Measurements from ENCODE around the gene CCL23.

The CCL23 gene

DNA sequence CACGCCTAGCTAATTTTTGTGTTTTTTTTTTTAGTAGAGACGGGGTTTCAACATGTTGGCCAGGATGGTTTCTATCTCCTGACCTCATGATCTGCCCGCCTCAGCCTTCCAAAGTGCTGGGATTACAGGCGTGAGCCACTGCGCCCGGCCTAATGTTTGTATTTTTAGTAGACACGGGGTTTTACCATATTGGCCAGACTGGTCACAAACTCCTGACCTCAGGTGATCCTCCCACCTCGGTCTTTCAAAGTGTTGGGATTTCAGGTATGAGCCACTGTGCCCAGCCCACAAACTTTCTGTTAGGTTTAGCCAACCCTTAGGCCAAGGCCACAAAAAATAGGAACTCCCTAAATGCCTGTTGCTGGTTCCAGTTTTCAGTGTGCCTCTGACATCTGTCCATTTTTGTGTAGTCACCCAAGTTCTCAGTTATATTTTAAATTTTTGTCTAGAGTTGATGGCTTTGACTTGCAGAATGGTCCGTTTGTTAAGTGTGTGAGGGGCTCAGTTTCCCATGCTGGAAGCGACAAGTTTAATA, 49.2 kb downstream of the CCL23 start:
- TF ChIP-seq ZNF274 (IDR thresholded peaks at IDR 0.05; ENCODE audit: low read depth, low read length): no peak
- no peak for TF ChIP-seq YY1 (IDR thresholded peaks at IDR 0.05; ENCODE audit: insufficient read depth, insufficient read length)
- no peak for TF ChIP-seq SUZ12 (IDR thresholded peaks at IDR 0.05; ENCODE audit: extremely low read depth, insufficient read depth, insufficient read length)
- Histone ChIP-seq H3K27me3 (ENCODE audit: insufficient read depth, insufficient read length) (no peaks in the 10 kb centered on the region), H3K4me1 (ENCODE audit: insufficient read depth, insufficient read length) (no peaks in the 10 kb centered on the region), H3K4me3 (ENCODE audit: insufficient read length, low read depth) (no peak overlapping the region), H3K9ac (ENCODE audit: insufficient read length, low read depth) (no peak overlapping the region), H3K9me3 (ENCODE audit: insufficient read depth, low read length) (no peaks in the 10 kb centered on the region), H3K36me3 (ENCODE audit: insufficient read depth, insufficient read length, low read length) (no peaks in the 10 kb centered on the region)
- no peak for DNase-seq (ENCODE audit: low read depth, low spot score)

DNA sequence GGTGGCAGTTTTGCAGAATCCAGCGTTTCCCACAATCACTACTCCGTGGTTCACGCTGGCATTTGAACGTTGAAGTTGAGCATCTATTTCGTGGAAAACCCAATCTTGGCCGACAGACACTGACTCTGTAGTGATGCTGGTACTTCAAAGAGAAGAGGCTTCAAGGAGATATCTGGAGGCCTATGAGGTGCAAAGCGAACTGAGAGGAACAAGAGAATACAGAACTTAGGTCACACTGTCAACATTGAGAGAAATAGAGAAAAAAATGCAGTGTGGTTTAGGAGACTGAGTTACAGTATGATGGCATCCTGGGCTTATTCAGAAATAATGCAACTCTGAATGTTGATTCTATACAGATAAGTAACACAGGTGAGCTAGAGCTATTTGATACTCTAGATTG, 52.5 kb downstream of the CCL23 start:
- Histone ChIP-seq H3K4me1 (ENCODE audit: insufficient read depth, insufficient read length) (no peaks in the 10 kb centered on the region), H3K4me3 (ENCODE audit: insufficient read length, low read depth) (no peak overlapping the region), H3K9me3 (ENCODE audit: insufficient read depth, low read length) (no peaks in the 10 kb centered on the region), H3K27me3 (ENCODE audit: insufficient read depth, insufficient read length) (no peaks in the 10 kb centered on the region), H3K36me3 (ENCODE audit: insufficient read depth, insufficient read length, low read length) (no peaks in the 10 kb centered on the region), H3K9ac (ENCODE audit: insufficient read length, low read depth) (no peak overlapping the region)
- no peak for DNase-seq (ENCODE audit: low read depth, low spot score)
- TF ChIP-seq SUZ12 (IDR thresholded peaks at IDR 0.05; ENCODE audit: extremely low read depth, insufficient read depth, insufficient read length): no peak
- TF ChIP-seq YY1 (IDR thresholded peaks at IDR 0.05; ENCODE audit: insufficient read depth, insufficient read length): no peak

- Histone ChIP-seq H3K9me3 (ENCODE audit: insufficient read depth, low read length) (no peaks in the 10 kb centered on the region), H3K27me3 (ENCODE audit: insufficient read depth, insufficient read length) (no peaks in the 10 kb centered on the region), H3K36me3 (ENCODE audit: insufficient read depth, insufficient read length, low read length) (no peaks in the 10 kb centered on the region), H3K4me1 (ENCODE audit: insufficient read depth, insufficient read length) (no peaks in the 10 kb centered on the region), H3K9ac (ENCODE audit: insufficient read length, low read depth) (no peak overlapping the region), H3K4me3 (ENCODE audit: insufficient read length, low read depth) (no peak overlapping the region)
- no peak for TF ChIP-seq ZNF274 (IDR thresholded peaks at IDR 0.05; ENCODE audit: low read depth, low read length)
- no peak for TF ChIP-seq YY1 (IDR thresholded peaks at IDR 0.05; ENCODE audit: insufficient read depth, insufficient read length)
- no peak for TF ChIP-seq SUZ12 (IDR thresholded peaks at IDR 0.05; ENCODE audit: extremely low read depth, insufficient read depth, insufficient read length)
- no peak for DNase-seq (ENCODE audit: low read depth, low spot score)
Observed at GRCh38 chr17:35963663-35964062, 54.1 kb downstream of the CCL23 start.

Measured in NT2/D1 (cell line).